ENCODE measurements around the gene MDGA2.

DNA sequence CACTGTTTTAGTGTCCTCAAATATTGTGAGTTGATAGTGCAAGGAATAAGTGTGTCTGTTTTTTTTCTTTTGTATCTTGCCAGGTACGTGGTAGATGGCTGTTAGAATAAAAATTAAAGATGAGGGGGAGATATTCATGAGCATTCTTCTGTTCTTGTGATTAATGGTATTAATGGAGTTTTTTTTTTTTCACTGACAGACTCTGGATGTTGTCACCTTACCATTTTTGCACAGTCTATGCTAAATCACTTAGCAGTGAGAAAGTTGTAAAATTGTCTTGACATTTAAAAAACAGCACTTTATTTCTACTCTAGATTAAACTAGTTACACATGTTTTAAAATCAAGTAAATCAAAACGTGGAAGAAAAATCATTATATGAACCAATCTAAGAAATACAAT lies 204.3 kb downstream of the MDGA2 start:
- TF ChIP-seq, protein P1, sequence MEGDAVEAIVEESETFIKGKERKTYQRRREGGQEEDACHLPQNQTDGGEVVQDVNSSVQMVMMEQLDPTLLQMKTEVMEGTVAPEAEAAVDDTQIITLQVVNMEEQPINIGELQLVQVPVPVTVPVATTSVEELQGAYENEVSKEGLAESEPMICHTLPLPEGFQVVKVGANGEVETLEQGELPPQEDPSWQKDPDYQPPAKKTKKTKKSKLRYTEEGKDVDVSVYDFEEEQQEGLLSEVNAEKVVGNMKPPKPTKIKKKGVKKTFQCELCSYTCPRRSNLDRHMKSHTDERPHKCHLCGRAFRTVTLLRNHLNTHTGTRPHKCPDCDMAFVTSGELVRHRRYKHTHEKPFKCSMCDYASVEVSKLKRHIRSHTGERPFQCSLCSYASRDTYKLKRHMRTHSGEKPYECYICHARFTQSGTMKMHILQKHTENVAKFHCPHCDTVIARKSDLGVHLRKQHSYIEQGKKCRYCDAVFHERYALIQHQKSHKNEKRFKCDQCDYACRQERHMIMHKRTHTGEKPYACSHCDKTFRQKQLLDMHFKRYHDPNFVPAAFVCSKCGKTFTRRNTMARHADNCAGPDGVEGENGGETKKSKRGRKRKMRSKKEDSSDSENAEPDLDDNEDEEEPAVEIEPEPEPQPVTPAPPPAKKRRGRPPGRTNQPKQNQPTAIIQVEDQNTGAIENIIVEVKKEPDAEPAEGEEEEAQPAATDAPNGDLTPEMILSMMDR (IDR thresholded peaks at IDR 0.05; ENCODE audit: insufficient read depth, low read depth, low read length): no peak
- TF ChIP-seq EZH2 (IDR thresholded peaks at IDR 0.05; ENCODE audit: insufficient read depth, low read length): no peak
